CD4-positive, alpha-beta T cell (primary cell): ENCODE results near the gene SEC14L2. TPM values are rescaled to one million over a fixed set of nuclear protein-coding genes. Genes with fewer than 3 reads are reported as not detected.
A peak's percentile ranks its signal among the peaks of the same experiment; 100 is the strongest.

Experiments used
- ATAC-seq: fragments of 200-7000 bp; cut with Tn5 transposase; one replicate; pipeline ENCODE4 v1.10.0; 2022; ENCODE audit warnings: mild to moderate bottlenecking; ENCODE audit not compliant: poor library complexity
- CTCF ChIA-PET: fragments of 350-600 bp; sonication (Branson Sonifier 250); formaldehyde crosslinking; loops from one replicate; lab custom pipeline; 2021; ENCODE audit warnings: antibody characterized with exemption, inconsistent platforms; lab: Charles Lee
- POLR2A ChIA-PET: fragments of 350-600 bp; sonication (Branson Sonifier 250); formaldehyde crosslinking; loops from one replicate; lab custom pipeline; 2021; ENCODE audit warnings: antibody characterized with exemption, inconsistent platforms; lab: Charles Lee
- DNase-seq, 14 experiments: peaks; one replicate each; pipeline ENCODE4 v3.0.0-alpha.2; 2013 to 2020; ENCODE audit warnings: mixed read lengths in 2 of 14
- H3K27ac ChIP-seq, 2 donors: one replicate each; pipeline versions ENCODE4 v1.5.1 to v1.7.0; 2013; ENCODE audit warnings: low read length in 2 of 2, low read depth in 1 of 2, mild to moderate bottlenecking in 1 of 2
- H3K27me3 ChIP-seq, 2 experiments: 1 replicate in 1 of 2; 2 replicates in 1 of 2; pipeline versions ENCODE4 v1.6.1 to v1.7.0; 2013; ENCODE audit warnings: low read length in 2 of 2, control low read depth in 1 of 2, mild to moderate bottlenecking in 1 of 2, moderate library complexity in 1 of 2; ENCODE audit not compliant: insufficient read depth in 2 of 2, control insufficient read depth in 1 of 2
- H3K36me3 ChIP-seq: one replicate; pipeline ENCODE4 v1.6.1; 2013; ENCODE audit warnings: low read length, control low read depth; ENCODE audit not compliant: insufficient read depth
- H3K4me1 ChIP-seq: one replicate; pipeline ENCODE4 v1.6.1; 2013; ENCODE audit warnings: low read length, control low read depth; ENCODE audit not compliant: insufficient read depth
- H3K4me3 ChIP-seq: one replicate; pipeline ENCODE4 v1.5.1; 2013; ENCODE audit warnings: mild to moderate bottlenecking, low read length, moderate library complexity
- H3K9me3 ChIP-seq, 2 experiments: 1 replicate in 1 of 2; 2 replicates in 1 of 2; pipeline versions ENCODE4 v1.6.1 to v1.7.0; 2013; ENCODE audit warnings: low read length in 2 of 2, mild to moderate bottlenecking in 2 of 2, control low read depth in 1 of 2, moderate library complexity in 1 of 2; ENCODE audit not compliant: control insufficient read depth in 1 of 2, insufficient read depth in 1 of 2
- H3K27ac Mint-ChIP-seq: one replicate; pipeline ENCODE4 v1.8.0; 2020; ENCODE audit warnings: mixed read lengths
- H3K27me3 Mint-ChIP-seq: one replicate; pipeline ENCODE4 v1.8.0; 2021; ENCODE audit warnings: mixed read lengths
- H3K36me3 Mint-ChIP-seq: one replicate; pipeline ENCODE4 v1.8.0; 2021; ENCODE audit warnings: low read depth, mixed read lengths
- H3K4me1 Mint-ChIP-seq: one replicate; pipeline ENCODE4 v1.8.0; 2021; ENCODE audit warnings: low read depth, mixed read lengths
- H3K4me3 Mint-ChIP-seq: one replicate; pipeline ENCODE4 v1.8.0; 2020; ENCODE audit warnings: mild to moderate bottlenecking, mixed read lengths
- H3K9me3 Mint-ChIP-seq: one replicate; pipeline ENCODE4 v1.8.0; 2020; ENCODE audit warnings: mixed read lengths
- intact Hi-C, 2 experiments: fragments of 100-400 bp; cut with DNase I in 1 of 2; cut with micrococcal nuclease in 1 of 2; formaldehyde crosslinking; loops; one replicate each; pipeline versions ENCODE4 v1.15.1 to v1.9.0; 2023 to 2025; cut with DNase I, micrococcal nuclease
- total RNA-seq, 174 experiments: library from RNA in 2 of 174; stranded (reverse) in 2 of 174; gene quantifications; one replicate each; pipeline ENCODE4 v1.2.3 and lab custom pipeline; 2021 to 2026
- TF ChIP-seq, protein P1 (sequence below): fragments of 200-600 bp; IDR thresholded peaks from one replicate; pipeline ENCODE4 v1.8.0; 2022; ENCODE audit warnings: antibody characterized with exemption, mild to moderate bottlenecking

The SEC14L2 gene
- total RNA-seq, 2 experiments from 2014 or later, result 74.6 to 79.8 TPM

DNA sequence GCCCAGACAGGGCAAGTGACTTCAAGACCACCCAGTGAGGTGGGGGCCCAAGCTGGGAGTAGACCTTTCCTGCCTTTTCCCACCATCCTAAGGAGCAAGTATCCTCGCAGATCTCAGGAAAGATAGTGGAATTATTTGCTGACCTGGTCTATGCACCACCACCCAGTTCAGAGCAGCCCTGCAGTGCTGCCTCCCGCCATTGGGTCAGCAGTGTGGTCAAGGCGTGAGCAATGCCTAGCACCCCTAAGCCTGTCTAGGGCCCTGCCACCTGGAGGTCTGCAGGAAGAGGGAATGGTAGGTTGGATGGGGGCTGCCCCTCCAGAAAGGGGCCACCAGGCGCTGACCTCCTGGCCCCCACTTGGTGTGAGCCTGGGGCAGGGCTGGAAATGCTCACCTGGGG is 35.3 kb downstream of the SEC14L2 start:
- TF ChIP-seq, protein P1, sequence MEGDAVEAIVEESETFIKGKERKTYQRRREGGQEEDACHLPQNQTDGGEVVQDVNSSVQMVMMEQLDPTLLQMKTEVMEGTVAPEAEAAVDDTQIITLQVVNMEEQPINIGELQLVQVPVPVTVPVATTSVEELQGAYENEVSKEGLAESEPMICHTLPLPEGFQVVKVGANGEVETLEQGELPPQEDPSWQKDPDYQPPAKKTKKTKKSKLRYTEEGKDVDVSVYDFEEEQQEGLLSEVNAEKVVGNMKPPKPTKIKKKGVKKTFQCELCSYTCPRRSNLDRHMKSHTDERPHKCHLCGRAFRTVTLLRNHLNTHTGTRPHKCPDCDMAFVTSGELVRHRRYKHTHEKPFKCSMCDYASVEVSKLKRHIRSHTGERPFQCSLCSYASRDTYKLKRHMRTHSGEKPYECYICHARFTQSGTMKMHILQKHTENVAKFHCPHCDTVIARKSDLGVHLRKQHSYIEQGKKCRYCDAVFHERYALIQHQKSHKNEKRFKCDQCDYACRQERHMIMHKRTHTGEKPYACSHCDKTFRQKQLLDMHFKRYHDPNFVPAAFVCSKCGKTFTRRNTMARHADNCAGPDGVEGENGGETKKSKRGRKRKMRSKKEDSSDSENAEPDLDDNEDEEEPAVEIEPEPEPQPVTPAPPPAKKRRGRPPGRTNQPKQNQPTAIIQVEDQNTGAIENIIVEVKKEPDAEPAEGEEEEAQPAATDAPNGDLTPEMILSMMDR, result no peak
- intact Hi-C loops, result no loop called here
- peaks cover 5 to 22% of the 10 kb centered on the region in 2 experiments for H3K9me3 ChIP-seq
- peaks cover 6% of the 10 kb centered on the region for H3K9me3 Mint-ChIP-seq
- ChIA-PET POLR2A (interaction anchor here (7.3 kb wide), 1 partner anchor 8 kb away, joined by 76 read pairs; the partner anchor contains the start of gene MTFP1), CTCF (no interaction called here)
- H3K27me3 ChIP-seq, result no peaks in the 10 kb centered on the region
- peaks cover 10% of the 10 kb centered on the region for H3K36me3 Mint-ChIP-seq
- H3K4me1 Mint-ChIP-seq, result peaks cover 28% of the 10 kb centered on the region
- no peak overlapping the region for H3K27ac ChIP-seq
- ATAC-seq (no peak), DNase-seq (no peak)
- no peak overlapping the region for H3K4me3 ChIP-seq
- peaks cover 14% of the 10 kb centered on the region for H3K36me3 ChIP-seq
- no peak overlapping the region for H3K4me3 Mint-ChIP-seq
- H3K27me3 Mint-ChIP-seq, result no peaks in the 10 kb centered on the region
- H3K27ac Mint-ChIP-seq, result no peak overlapping the region
- H3K4me1 ChIP-seq, result peaks cover 27% of the 10 kb centered on the region

DNA sequence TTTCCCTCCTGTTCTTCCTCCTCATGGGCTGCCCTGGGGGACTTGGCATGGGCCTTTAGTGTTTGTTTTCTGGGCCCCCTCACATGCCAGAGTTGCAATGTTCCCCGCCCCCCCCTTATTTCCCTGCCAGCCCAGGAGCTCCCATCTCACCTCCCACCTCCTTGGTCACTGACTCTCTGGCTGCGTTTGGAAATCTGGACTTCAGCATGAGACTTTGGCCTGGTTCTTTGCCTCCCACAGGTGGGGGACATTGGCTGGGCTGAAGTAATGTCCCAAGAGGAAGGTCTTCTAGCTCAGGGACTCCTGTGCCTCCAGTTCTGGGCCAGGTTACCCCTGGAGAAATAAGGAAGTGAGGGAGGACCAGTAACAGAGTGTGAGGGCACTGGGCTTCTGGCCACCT is 35.7 kb downstream of the SEC14L2 start:
- H3K27me3 Mint-ChIP-seq, result peaks cover 1% of the 10 kb centered on the region
- peaks cover 6% of the 10 kb centered on the region for H3K9me3 Mint-ChIP-seq
- POLR2A ChIA-PET, result interaction anchor here (0.6 to 7.3 kb wide), 2 partner anchors 8 to 24 kb away, joined by 3 to 76 read pairs; partner anchors contain the start of gene MTFP1
- Histone ChIP-seq H3K27ac (no peak overlapping the region), H3K27me3 (no peaks in the 10 kb centered on the region), H3K36me3 (peaks cover 14% of the 10 kb centered on the region), H3K9me3 (peaks cover 5 to 22% of the 10 kb centered on the region in 2 experiments), H3K4me3 (no peak overlapping the region), H3K4me1 (peaks cover 24% of the 10 kb centered on the region)
- ATAC-seq (no peak), DNase-seq (no peak)
- no peak overlapping the region for H3K4me3 Mint-ChIP-seq
- peaks cover 25% of the 10 kb centered on the region for H3K4me1 Mint-ChIP-seq
- CTCF ChIA-PET, result no interaction called here
- TF ChIP-seq, protein P1, result no peak
- H3K27ac Mint-ChIP-seq, result no peak overlapping the region
- intact Hi-C loops, result no loop called here
- H3K36me3 Mint-ChIP-seq, result peaks cover 9% of the 10 kb centered on the region

- ChIA-PET POLR2A (interaction anchor here (7.3 kb wide), 1 partner anchor 9 kb away, joined by 76 read pairs; the partner anchor contains the start of gene MTFP1), CTCF (no interaction called here)
These were observed 36.4 kb downstream of the SEC14L2 start for GRCh38 chr22:30433227-30433626.

More at GRCh38 chr22:30433227-30433626, 36.4 kb downstream of the SEC14L2 start:
- TF ChIP-seq, protein P1, result no peak
- H3K4me1 Mint-ChIP-seq, result peaks cover 25% of the 10 kb centered on the region
- H3K27me3 Mint-ChIP-seq, result peaks cover 8% of the 10 kb centered on the region
- Histone ChIP-seq H3K36me3 (peaks cover 11% of the 10 kb centered on the region), H3K4me1 (peaks cover 24% of the 10 kb centered on the region), H3K27ac (no peak overlapping the region), H3K9me3 (peaks cover 5 to 22% of the 10 kb centered on the region in 2 experiments), H3K27me3 (peaks cover 0 to 4% of the 10 kb centered on the region in 2 experiments), H3K4me3 (no peak overlapping the region)
- intact Hi-C loops, result no loop called here
- H3K4me3 Mint-ChIP-seq, result no peak overlapping the region
- H3K36me3 Mint-ChIP-seq, result peaks cover 4% of the 10 kb centered on the region
- DNase-seq (no peak), ATAC-seq (no peak)
- peaks cover 6% of the 10 kb centered on the region for H3K9me3 Mint-ChIP-seq
- H3K27ac Mint-ChIP-seq, result peak overlapping the region; percentile 17
